NCI-H748 (cell line): Measurements from ENCODE around the gene STUB1.
"Not testable (repeated sequence)": the region's sequence is repeated elsewhere in the genome, so short reads cannot be mapped to it uniquely, and the experiment has no call there.

Source experiments
- DNase-seq: peaks from one replicate; lab custom pipeline; 2025; ENCODE audit not compliant: unreplicated experiment; lab: John Stamatoyannopoulos, UW

The STUB1 gene

GRCh38 chr16:678209-678857 lies 1.9 kb upstream of the STUB1 start:
- no peak for DNase-seq

GRCh38 chr16:678858-679813 lies 1.1 kb upstream of the STUB1 start:
- DNase-seq: peak; percentile 80

GRCh38 chr16:680625-680945 lies 375 bp downstream of the STUB1 start:
- DNase-seq: no peak

- DNase-seq: no peak
Observed at GRCh38 chr16:680967-681745, 946 bp downstream of the STUB1 start.

- peak; percentile 6 for DNase-seq
Observed at GRCh38 chr16:681746-682427, 1.7 kb downstream of the STUB1 start.

- no peak for DNase-seq
Observed at GRCh38 chr16:682493-683395, 2.5 kb downstream of the STUB1 start.

- DNase-seq: no peak
Observed at GRCh38 chr16:683396-684070, 3.3 kb downstream of the STUB1 start.

GRCh38 chr16:684071-684794 lies 4.0 kb downstream of the STUB1 start, which contains the start of gene JMJD8:
TSS of gene JMJD8 (minus strand) at chr16:684334. CDS start at chr16:684319, 15 bp downstream.
- peak; percentile 95 for DNase-seq

- no peak for DNase-seq
Observed at GRCh38 chr16:684961-685696, 4.9 kb downstream of the STUB1 start.

GRCh38 chr16:685967-686366 lies 5.8 kb downstream of the STUB1 start:
- DNase-seq: peak; percentile 31

- no peak for DNase-seq
Observed at GRCh38 chr16:686459-687260, 6.5 kb downstream of the STUB1 start.

GRCh38 chr16:687499-687898 lies 7.3 kb downstream of the STUB1 start:
- DNase-seq: no peak

- DNase-seq: no peak
Observed at GRCh38 chr16:689175-689897, 9.1 kb downstream of the STUB1 start.

- DNase-seq: not testable (repeated sequence)
Observed at GRCh38 chr16:691242-691641, 11.0 kb downstream of the STUB1 start.

GRCh38 chr16:692356-693108 lies 12.3 kb downstream of the STUB1 start:
- no peak for DNase-seq

GRCh38 chr16:693364-693763 lies 13.2 kb downstream of the STUB1 start:
- DNase-seq: no peak
